ENCODE measurements around the gene BLOC1S6. TPM values are rescaled to one million over a fixed set of nuclear protein-coding genes. Genes with fewer than 3 reads are reported as not detected.

BLOC1S6 gene
- total and polyA plus RNA-seq, 9 of the 15 experiments (the other 6 are each of a cell fraction or from before 2014, with no cell fraction given) = 18.2 to 72.4 (median 38.4) TPM

GRCh38 chr15:45548753-45549520 lies 38.2 kb upstream of the BLOC1S6 start (continued):
- TF ChIP-seq CHAMP1 (IDR thresholded peaks at IDR 0.05) (peak; percentile 37; the same call in 1 of the 2 replicates), ATF7 (IDR thresholded peaks at IDR 0.05) (no peak), ZBTB12 (CRISPR knock-in tag; IDR thresholded peaks at IDR 0.05) (peak; percentile 71), CBX3 (IDR thresholded peaks at IDR 0.05; ENCODE audit: borderline replicate concordance in 1 of 2, low read length in 2 of 2) (no peak), HOXB6 (CRISPR knock-in tag; IDR thresholded peaks at IDR 0.05; ENCODE audit: borderline replicate concordance) (no peak), ZNF175 (CRISPR knock-in tag; IDR thresholded peaks at IDR 0.05; ENCODE audit: low read depth) (peak; percentile 52; the same call in 1 of the 2 replicates), THAP12 (CRISPR knock-in tag; IDR thresholded peaks at IDR 0.05) (no peak), MNT (conservative IDR thresholded peaks at IDR 0.05) (peak; percentile 36 to 41; a peak in 1 of 4 replicates), MTF1 (CRISPR knock-in tag; IDR thresholded peaks at IDR 0.05; ENCODE audit: borderline replicate concordance) (no peak), TBP (optimal IDR thresholded peaks at IDR 0.05; ENCODE audit: low read depth, low read length) (peak; percentile 37), GABPA (tag; conservative IDR thresholded peaks at IDR 0.05; ENCODE audit: low read depth) (no peak), MEF2A (IDR thresholded peaks at IDR 0.05; ENCODE audit: control insufficient read depth, low read depth, low read length) (no peak), NCOA2 (IDR thresholded peaks at IDR 0.05; ENCODE audit: partially characterized antibody in 2 of 2) (no peak), ZNF668 (CRISPR knock-in tag; IDR thresholded peaks at IDR 0.05) (no peak), MBD1 (CRISPR knock-in tag; IDR thresholded peaks at IDR 0.05) (no peak)

All from K562 (cell line).